WERI-Rb-1 (cell line): Measurements from ENCODE around the gene HBG1.

Source experiments
- DNase-seq: peaks from one replicate; pipeline ENCODE4 v3.0.0-alpha.2; 2020
- H3K27ac ChIP-seq: fragments of 250-450 bp; sonication (Bioruptor Pico); 2 replicates; pipeline ENCODE4 v1.5.1; 2020; ENCODE audit warnings: mild to moderate bottlenecking, moderate library complexity
- H3K27me3 ChIP-seq: fragments of 250-450 bp; sonication (Bioruptor Pico); 2 replicates; pipeline ENCODE4 v1.5.1; 2021; ENCODE audit warnings: mild to moderate bottlenecking, low read depth, moderate library complexity; ENCODE audit not compliant: insufficient read depth, severe bottlenecking
- H3K36me3 ChIP-seq: fragments of 250-450 bp; sonication (Bioruptor Pico); 2 replicates; pipeline ENCODE4 v1.5.1; 2020; ENCODE audit warnings: mild to moderate bottlenecking, moderate library complexity
- H3K4me3 ChIP-seq: 2 replicates; pipeline ENCODE4 v1.5.1; 2011; ENCODE audit warnings: low read depth, mild to moderate bottlenecking, control low read depth, low read length
- H3K9me3 ChIP-seq: fragments of 250-450 bp; sonication (Bioruptor Pico); 2 replicates; pipeline ENCODE4 v1.5.1; 2021; ENCODE audit warnings: mild to moderate bottlenecking, moderate library complexity; ENCODE audit not compliant: severe bottlenecking
- CTCF ChIP-seq: IDR thresholded peaks from 2 replicates; pipeline ENCODE4 v1.5.1; 2011; ENCODE audit warnings: low read depth, mild to moderate bottlenecking, control low read depth, inconsistent platforms, low read length

Gene HBG1

DNA sequence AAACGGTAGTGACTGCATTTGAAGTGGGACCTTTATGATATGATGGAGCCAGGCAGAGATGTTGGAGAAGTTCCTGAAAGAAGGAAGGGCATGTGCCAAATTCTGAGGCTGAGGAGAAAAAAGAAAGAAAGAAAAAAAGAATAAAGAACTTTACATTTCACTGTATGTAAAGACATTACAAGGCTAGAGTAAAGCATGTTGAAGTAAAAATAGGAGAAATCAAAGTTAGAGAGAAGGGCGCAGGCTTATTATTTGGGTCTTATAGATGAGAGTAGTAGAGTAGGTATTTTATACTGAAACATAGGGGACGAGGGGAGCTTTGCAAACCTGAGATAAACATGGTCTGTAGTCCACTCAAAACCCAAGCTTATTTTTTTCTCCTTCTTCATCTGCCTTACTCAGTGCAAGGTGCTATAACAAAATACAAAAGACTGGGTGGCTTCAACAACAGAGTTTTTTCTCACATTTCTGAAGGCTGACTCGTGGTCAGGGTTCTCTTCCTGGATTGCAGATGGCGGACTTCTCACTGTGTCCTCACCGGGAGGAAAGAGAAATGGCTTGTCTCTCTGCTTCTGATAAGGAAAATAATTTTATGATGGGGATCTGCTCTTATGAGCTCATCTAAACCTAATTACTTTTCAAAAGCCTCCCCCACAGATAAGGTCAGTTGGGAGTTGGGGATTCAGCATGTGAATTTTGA, 2.7 kb downstream of the HBG1 start:
- TF ChIP-seq CTCF = no peak
- no peak for DNase-seq
- H3K27ac ChIP-seq = no peak overlapping the region
- no peaks in the 10 kb centered on the region for H3K36me3 ChIP-seq
- H3K27me3 ChIP-seq = peaks cover 63% of the 10 kb centered on the region
- H3K9me3 ChIP-seq = no peaks in the 10 kb centered on the region
- H3K4me3 ChIP-seq = no peak overlapping the region

DNA sequence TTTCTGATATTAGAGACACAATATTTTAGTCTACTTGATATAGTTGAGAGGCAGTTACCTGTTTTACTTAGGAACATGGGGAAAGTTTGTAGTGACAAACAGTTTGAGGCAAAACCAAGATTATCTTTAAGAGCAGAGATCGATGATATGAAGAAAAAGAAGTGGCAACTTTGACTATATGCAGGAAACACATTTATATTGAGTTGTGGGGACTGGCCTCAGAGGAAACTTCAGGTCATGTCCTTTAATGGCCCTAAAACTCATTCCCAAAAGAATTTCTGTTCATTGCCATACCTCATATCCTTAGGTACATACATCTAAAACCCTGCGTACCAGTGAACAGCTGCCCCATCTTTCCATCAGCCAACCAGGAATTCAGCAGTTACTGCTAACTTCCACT, 4.5 kb downstream of the HBG1 start:
- no peak for TF ChIP-seq CTCF
- no peak for DNase-seq
- peaks cover 59% of the 10 kb centered on the region for H3K27me3 ChIP-seq

DNA sequence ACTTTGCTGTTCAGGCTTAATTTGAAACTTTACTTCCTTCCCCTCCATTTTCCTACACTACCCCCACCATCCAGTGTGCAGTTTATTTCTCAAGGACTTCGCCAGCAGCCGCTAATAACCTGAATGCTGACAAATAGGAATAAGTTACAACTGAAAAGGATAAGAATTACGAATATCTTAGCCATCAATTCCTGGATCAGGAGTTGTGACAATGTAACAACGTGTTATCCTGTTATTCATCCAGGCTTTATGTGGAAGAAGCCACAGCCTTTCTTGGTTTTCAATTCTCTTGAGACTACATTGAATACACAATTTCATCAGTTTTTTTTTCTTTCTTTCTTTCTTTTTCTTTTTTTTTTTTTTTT, 5.9 kb downstream of the HBG1 start:
- no peak for DNase-seq
- TF ChIP-seq CTCF = no peak
- Histone ChIP-seq H3K36me3 (no peaks in the 10 kb centered on the region), H3K9me3 (no peaks in the 10 kb centered on the region), H3K4me3 (no peak overlapping the region), H3K27ac (no peak overlapping the region), H3K27me3 (peaks cover 63% of the 10 kb centered on the region)

More for the DNA sequence above, 4.5 kb downstream of the HBG1 start:
- H3K9me3 ChIP-seq = no peaks in the 10 kb centered on the region
- H3K36me3 ChIP-seq = no peaks in the 10 kb centered on the region
- no peak overlapping the region for H3K4me3 ChIP-seq
- no peak overlapping the region for H3K27ac ChIP-seq

DNA sequence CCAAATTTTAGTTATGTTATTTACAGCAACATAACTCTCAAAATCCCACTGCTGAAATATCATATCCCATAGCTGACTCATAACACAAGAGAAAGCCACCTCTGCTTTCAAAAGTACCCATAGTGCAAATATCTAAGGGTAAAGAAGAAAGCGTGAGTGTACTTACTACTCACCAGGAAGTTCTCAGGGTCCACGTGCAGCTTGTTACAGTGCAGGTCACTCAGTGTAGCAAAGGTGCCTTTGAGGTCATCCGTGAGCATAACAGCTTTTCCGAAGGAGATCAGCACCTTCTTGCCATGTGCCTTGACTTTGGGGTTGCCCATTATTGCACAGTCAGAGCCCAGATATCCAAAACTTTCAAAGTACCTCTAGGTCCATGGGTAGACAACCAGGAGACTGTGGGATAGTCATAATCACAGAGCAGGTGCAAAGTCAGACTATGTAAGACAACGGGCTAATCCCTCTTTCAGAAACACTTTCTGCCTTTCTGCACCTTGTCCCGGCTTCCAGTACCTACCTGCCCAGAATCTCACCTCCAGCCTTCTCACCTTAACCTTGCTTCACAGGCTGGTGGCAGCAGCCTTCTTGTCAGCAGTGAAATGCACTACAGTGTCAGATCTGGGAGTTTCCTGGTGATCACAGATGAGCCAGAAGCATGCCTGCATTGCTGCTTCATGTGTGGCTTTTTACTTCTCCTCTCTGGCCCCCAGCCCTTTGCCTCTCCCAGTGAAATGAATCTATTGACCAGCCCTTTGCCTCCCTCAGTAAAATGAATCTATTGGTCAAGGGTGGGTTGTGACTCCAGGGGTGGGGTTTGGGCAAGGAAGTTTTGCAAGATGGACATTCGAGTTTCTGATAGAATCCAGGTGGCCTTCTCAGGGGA, 6.5 kb downstream of the HBG1 start:
- Histone ChIP-seq H3K36me3 (no peaks in the 10 kb centered on the region), H3K27ac (no peak overlapping the region), H3K9me3 (no peaks in the 10 kb centered on the region), H3K4me3 (no peak overlapping the region), H3K27me3 (peaks cover 69% of the 10 kb centered on the region)
- no peak for TF ChIP-seq CTCF
- no peak for DNase-seq

DNA sequence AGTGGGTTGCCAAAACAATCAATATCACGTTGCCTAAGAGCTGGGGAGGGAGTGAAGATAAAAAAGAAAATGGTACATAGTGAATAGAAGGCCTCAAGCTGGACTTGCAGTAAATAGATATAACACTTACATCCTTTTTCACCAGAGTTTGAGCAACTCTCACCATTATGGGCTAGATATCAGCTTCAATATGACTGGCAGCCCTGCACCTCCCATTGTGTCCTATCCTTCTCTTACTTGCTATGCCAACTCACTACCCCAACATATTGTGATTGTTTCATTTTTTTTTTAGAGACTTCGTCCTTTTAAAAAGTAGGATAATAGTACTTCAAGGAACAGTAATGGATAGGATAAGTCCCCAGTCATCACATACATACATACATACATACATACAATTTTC, 7.4 kb downstream of the HBG1 start:
- DNase-seq = no peak
- H3K4me3 ChIP-seq = no peak overlapping the region
- no peaks in the 10 kb centered on the region for H3K36me3 ChIP-seq
- no peaks in the 10 kb centered on the region for H3K9me3 ChIP-seq
- peaks cover 65% of the 10 kb centered on the region for H3K27me3 ChIP-seq
- TF ChIP-seq CTCF = no peak
- no peak overlapping the region for H3K27ac ChIP-seq
